NT2/D1 (cell line): ENCODE data around the gene HNRNPUL1.

Source experiments
- SUZ12 ChIP-seq: IDR thresholded peaks from 2 replicates; pipeline ENCODE4 v1.6.1; 2011; ENCODE audit not compliant: insufficient read length, insufficient read depth; ENCODE audit errors: extremely low read depth
- ZNF274 ChIP-seq: IDR thresholded peaks from 2 replicates; pipeline ENCODE4 v1.6.1; 2011; ENCODE audit warnings: mild to moderate bottlenecking, low read depth, low read length

GRCh38 chr19:41269571-41269970, 5.4 kb downstream of the HNRNPUL1 start:
- TF ChIP-seq ZNF274, result no peak
- TF ChIP-seq SUZ12, result no peak
